Stimulated activated CD8-positive, alpha-beta memory T cell treated with anti-CD3 and anti-CD28 coated beads, Interleukin-12 subunit alpha, Interleukin-12 subunit beta, amount 100 ng/mL, for 24 hours (primary cell): ENCODE results near the gene PTPA.

Source experiments
- DNase-seq: peaks from one replicate; pipeline ENCODE4 v3.0.0-alpha.2; 2020; ENCODE audit errors: extremely low read depth

Gene PTPA

GRCh38 chr9:129081388-129081904, 29.8 kb upstream of the PTPA start:
- DNase-seq = no peak

DNA sequence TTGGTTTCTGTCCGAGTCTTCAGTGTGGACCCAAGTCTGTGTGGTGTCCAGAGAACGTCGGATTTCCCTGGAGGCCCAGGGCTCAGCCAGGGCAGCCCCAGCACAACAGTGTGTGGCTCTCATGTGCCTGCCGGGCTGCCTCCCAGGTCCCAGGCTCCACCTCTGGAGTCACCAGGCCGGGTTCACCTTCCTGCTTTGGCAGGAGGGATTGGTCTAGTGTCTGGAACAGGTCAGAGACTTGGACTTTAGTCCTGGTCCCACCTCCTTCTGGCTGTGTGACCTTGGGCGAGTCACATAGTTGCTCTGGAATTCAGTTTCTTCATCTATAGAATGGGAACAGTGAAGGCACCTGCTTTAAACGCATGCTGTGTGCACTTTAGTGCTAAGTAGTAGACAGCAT, 27.1 kb upstream of the PTPA start:
- DNase-seq = no peak

GRCh38 chr9:129089246-129089645, 22.0 kb upstream of the PTPA start:
- DNase-seq = no peak

- DNase-seq = no peak
Observed at GRCh38 chr9:129093602-129094386, 17.4 kb upstream of the PTPA start.

DNA sequence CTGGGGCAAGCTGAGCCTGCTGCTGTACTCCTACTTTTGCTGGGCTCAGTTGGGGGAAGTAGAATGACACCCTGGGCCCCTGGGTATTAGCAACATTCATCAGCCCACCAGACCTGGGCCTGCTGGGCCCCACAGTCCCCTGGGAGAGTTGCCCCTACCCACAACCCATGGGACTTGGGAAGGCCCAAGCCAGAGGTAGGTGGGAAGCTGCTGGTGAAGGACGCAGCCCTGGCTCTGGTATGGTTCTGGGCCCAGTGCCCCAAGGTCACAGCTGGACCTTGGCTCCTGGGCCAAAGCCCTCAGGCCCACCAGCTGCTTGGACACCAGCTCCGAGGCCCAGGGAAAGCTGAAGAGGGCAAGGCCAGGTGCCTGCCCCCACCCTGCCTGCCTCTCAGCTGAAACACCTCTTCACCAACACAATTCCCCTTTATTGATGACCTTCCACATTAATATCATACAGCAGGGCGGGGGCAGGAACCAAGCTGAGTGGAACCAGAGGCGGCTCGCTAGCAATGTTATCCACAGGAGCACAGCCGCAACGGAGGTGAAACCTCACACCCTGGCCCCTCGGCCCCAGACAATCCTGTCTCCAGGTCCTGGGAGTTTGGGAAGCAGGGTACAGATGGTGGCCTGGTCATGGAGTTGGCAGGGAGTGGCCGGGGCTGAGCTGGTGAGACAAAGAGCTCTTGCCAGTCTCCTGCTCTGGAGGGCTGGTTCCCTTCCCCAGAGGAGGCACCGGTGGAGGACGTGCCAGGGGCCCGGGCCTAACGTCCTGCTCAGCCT, 16.6 kb upstream of the PTPA start:
- no peak for DNase-seq

DNA sequence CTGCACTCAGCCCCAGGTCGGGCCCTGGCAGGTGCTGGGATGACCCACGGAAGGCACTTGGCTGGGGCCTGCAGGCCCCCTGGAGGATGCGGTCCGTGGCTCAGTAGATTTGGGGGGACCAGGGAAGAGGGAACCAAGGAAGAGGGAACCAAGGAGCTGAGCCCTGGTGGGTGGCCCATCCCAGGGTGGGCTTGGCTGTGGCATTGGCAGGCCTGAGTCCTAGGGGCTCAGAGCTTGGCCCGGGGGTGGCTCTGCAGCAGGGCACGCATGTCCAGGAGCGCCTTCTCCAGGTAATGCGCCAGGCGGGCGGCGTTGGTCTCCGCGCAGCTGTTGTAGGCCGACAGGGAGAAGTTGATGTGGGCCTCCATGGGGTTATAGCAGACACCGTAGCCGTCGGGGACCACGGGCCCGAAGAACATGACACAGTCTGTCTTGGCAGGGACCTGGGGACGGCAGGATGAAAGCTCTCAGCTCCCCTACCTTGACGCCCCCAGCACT, 16.0 kb upstream of the PTPA start:
- no peak for DNase-seq

DNA sequence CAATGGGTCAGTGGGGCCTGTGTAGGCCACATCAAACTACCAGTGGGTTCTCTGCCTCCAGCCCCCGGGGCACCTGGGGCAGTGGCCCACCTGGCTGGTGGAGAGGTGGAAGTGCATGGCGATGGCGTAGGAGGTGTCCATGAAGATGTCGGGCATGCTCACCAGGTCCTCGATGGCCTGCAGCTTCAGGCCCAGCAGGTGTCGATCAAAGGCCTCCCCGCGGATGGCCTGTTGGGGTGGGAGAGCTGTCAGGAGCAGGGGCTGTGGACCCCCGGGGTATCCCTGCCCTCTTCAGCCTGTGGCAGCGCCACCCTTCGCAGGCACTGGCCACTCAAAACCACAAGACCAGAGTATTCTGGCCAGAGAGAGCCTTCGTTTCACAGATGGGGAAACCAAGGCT, 15.3 kb upstream of the PTPA start:
- DNase-seq = no peak

DNA sequence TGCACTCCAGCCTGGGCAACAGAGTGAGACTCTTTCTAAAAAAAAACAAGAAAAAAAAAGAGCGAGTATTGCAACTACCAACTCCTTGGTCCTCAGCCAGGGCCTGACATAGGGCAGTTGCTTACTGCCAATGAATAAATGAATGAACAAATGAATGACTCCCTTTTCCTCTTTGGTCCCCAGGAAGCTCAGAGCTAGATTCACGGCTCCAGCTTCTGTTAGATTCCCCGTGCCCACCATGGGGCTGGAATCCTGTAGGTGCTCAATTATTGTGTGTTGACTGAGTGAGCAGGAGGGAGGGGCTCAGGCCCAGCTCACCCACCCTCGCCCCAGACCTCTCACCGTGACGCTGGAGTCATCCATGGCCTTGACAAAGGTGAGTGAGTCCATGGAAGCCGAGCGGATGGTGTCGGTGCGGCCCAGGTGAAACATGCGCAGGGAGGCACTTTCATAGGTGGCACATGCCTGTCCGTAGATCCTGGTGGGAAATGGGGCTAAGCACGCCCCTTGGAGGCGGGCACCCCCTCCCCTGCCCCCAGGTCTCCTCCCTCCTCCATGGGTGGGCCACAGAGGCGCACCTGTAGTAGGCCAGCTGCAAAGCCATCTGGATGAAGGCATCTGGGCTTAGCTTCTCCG, 13.4 kb upstream of the PTPA start:
- no peak for DNase-seq

DNA sequence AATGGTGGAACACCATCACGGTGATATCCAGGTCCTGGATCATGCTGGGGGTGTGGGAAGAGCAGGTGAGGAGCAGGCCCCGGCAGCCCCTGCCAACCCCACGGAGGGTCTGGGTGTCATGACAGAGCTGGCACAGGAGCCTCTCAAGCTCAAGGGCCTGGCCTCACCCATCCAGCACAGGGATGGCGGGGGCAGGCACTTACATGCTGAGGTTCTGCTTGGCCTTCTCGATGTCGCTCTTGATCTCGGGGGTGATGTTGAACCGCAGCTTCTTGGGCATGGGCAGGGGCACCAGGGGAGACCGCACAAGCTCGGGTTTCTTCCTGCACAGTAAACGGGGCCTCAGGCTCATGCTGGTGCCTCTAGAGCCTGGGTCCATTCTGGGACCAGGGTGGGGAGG, 12.9 kb upstream of the PTPA start:
- DNase-seq = no peak

GRCh38 chr9:129100383-129101169, 10.6 kb upstream of the PTPA start:
- no peak for DNase-seq

- DNase-seq = no peak
Observed at GRCh38 chr9:129101279-129101678, 9.9 kb upstream of the PTPA start.

GRCh38 chr9:129102095-129102525, 9.1 kb upstream of the PTPA start:
- no peak for DNase-seq

DNA sequence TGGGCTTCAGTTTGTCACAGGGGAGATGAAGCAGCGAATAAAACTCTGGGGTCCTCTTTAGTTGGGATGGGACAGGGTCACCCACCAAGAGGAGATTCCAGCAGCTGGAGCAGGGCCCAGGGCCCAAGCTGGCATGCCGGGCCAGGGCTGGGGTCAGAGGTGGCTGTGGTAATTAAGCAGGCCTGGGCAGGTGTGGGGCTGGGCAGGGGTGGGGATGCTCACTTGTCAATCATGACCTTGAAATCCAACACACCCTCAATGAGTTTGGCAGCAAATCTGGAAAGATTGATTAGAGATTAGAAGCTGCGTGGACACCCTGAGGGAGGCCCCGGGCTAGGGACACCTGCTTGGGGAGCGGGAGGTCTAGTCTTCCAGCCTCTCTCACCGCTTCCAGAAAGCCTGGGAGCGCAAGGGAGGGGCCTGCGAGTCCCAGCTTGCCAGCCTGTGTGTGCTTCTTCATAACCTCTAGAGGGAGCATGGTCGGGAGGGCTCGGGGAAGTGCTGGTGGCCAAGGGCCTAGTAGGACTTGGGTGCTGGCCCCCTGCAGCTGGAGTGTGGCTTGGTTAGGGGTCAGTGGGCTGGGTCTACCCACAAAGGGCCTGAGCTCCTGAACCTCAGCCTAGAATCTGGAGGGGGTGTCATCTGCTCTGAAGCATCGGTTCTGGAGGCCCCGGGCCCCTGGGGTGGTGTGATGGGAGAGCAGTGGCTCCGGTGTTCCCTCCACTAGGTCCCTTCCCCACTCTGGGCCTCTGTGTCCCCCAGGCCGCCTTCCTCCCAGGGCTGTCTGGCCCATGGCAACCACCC, 8.2 kb upstream of the PTPA start:
- DNase-seq = no peak

GRCh38 chr9:129103595-129103965, 7.6 kb upstream of the PTPA start:
- no peak for DNase-seq

DNA sequence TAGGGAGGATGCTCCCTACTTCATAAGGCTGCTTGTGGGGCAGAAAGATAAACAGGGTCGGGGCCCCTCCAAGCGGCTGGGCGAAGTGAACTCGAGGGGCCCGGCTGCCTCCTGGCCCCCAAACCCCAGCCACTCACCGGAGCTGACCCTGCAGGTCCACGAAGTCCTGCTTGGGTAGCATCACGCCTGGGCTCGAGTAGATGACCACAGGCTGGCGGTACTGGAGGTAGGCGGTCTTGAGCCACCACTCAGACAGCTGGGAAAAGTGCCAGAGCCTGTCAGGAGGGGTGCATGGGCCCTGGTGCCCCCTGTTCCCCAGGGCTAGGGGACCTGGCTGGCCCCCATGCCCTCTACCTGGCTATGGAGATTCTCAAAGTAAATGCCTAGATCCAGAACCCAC, 7.2 kb upstream of the PTPA start:
- no peak for DNase-seq

DNA sequence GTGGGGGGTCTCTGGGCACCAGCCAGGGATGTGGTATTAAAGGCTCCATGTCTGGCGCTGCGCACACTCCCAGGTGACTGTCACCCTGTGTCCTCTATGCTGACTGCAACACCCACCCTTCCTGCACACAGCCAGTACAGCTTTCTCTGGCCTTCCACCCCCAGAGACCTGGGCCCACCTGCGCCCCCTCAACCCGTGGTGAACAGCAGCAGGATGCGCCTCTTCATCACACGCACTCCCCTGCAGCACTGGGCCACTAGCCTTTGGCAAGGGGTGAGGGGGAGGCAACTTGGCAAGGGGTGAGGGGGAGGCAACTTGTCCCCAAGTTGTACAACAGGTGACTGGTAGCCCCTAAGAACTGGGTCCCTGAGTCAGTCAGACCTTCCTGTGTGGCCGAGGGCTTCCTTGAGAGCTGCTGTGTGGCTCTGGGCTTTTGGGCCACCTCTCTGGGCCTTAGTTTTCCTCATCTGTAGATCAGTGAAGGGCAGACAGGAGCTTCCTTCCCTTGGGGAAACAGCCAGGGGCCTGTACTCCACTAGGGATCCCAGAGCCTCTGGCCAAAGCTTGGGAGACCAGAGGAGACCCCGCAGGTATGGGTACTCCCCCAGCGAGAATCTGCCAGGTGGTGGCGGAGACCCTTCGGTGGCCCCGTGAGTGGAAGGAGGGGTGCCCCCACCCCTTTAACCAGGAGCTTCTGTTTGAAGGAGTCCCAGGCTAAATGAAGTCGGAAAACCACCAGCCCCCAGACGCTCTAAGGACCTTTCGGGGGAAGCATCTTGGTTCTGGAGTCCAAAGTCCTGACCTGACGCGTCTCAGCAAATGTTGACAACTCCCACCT, 5.1 kb upstream of the PTPA start:
- DNase-seq = no peak

DNA sequence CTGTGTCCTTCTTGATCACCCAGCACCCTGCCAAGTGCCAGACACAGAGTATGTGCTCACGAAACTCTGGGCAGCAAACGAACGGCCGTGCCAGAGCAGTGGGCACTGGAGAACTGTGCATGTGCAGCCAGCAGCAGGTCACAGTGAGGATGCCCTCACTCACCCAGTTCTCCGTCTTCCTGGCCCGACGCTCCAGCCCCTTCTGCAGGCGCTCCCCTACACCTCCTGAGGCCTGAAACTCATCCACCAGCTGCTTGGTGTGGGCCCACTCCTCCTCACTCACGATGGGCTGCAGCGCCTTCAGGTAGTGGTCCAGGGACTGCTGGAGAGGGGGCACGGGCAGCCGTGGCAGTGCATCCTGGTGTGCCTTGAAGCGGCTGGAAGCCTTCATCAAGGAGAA, 3.6 kb upstream of the PTPA start:
- no peak for DNase-seq

GRCh38 chr9:129108083-129108804, 3.0 kb upstream of the PTPA start:
- DNase-seq = no peak
